Parathyroid adenoma (tissue), 2 donors: ENCODE data around the gene BLOC1S5.

ENCODE experiments used
- H2AFZ ChIP-seq: fragments of 300-600 bp; sonication (generic); one replicate; pipeline ENCODE4 v1.7.0; 2017; ENCODE audit warnings: antibody characterized with exemption, mild to moderate bottlenecking
- H3K27ac ChIP-seq: fragments of 300-600 bp; sonication (generic); one replicate; pipeline ENCODE4 v1.7.0; 2017
- H3K27me3 ChIP-seq: fragments of 300-600 bp; sonication (generic); one replicate; pipeline ENCODE4 v1.7.0; 2017; ENCODE audit warnings: low read length; ENCODE audit not compliant: control insufficient read depth, insufficient read depth
- H3K36me3 ChIP-seq: fragments of 300-600 bp; sonication (generic); one replicate; pipeline ENCODE4 v1.7.0; 2017; ENCODE audit warnings: low read length; ENCODE audit not compliant: control insufficient read depth, insufficient read depth
- H3K4me1 ChIP-seq: fragments of 300-600 bp; sonication (generic); one replicate; pipeline ENCODE4 v1.7.0; 2017; ENCODE audit warnings: control low read depth
- H3K4me2 ChIP-seq: fragments of 300-600 bp; sonication (generic); one replicate; pipeline ENCODE4 v1.7.0; 2017; ENCODE audit warnings: low read length
- H3K4me3 ChIP-seq: fragments of 300-600 bp; sonication (generic); one replicate; pipeline ENCODE4 v1.7.0; 2017; ENCODE audit warnings: low read depth, low read length
- H3K79me2 ChIP-seq: fragments of 300-600 bp; sonication (generic); one replicate; pipeline ENCODE4 v1.7.0; 2017; ENCODE audit warnings: control low read depth
- H3K9ac ChIP-seq: fragments of 300-600 bp; sonication (generic); one replicate; pipeline ENCODE4 v1.7.0; 2017; ENCODE audit warnings: mild to moderate bottlenecking
- H3K9me3 ChIP-seq: fragments of 300-600 bp; sonication (generic); one replicate; pipeline ENCODE4 v1.7.0; 2017; ENCODE audit warnings: low read length; ENCODE audit not compliant: control insufficient read depth
- TF ChIP-seq, protein P1 (sequence below): fragments of 300-600 bp; sonication (generic); IDR thresholded peaks from one replicate; pipeline ENCODE4 v1.7.0; 2017; ENCODE audit warnings: antibody characterized with exemption, mild to moderate bottlenecking
- donor health status: primary hyperparathyroidism.

The BLOC1S5 gene

DNA sequence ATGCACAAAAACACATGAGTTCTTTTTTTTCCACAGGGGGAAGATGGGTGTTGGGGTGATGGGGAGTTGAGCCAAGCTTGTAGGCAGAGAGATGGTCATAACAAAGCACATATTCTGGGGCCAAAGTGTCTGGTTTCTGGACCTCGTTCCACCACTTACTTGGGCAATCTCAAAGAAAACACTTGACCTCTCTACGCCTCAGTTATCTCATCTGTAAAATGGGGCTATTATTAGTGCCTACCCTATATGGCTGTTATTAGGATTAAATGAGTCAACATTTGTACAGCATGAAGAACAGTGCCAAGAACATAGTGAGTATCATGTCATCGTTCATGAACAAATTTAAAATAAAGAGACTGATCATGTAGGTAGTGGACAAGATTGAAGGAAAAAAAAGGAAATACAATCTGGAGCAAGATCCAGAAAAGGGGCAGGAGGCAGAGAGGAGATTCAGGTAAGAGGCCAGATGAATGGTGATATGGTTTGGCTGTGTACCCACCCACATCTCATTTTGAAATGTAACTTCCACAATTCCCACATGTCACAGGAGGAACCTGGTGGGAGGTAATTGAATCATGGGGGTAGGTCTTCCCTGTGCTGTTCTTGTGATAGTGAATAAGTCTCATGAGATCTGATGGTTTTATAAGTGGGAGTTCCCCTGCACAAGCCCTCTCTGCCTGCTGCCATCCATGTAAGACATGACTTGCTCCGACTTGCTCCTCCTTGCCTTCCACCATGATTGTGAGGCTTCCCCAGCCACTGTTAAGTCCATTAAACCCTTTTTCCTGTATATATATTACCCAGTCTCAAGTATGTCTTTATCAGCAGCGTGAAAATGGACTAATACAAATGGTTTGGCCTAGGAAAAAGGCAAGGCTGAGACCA is 23.9 kb upstream of the BLOC1S5 start:
- H3K9ac ChIP-seq = no peak overlapping the region
- H2AFZ ChIP-seq = no peak overlapping the region
- H3K4me1 ChIP-seq = peaks cover 8% of the 10 kb centered on the region
- TF ChIP-seq, protein P1, sequence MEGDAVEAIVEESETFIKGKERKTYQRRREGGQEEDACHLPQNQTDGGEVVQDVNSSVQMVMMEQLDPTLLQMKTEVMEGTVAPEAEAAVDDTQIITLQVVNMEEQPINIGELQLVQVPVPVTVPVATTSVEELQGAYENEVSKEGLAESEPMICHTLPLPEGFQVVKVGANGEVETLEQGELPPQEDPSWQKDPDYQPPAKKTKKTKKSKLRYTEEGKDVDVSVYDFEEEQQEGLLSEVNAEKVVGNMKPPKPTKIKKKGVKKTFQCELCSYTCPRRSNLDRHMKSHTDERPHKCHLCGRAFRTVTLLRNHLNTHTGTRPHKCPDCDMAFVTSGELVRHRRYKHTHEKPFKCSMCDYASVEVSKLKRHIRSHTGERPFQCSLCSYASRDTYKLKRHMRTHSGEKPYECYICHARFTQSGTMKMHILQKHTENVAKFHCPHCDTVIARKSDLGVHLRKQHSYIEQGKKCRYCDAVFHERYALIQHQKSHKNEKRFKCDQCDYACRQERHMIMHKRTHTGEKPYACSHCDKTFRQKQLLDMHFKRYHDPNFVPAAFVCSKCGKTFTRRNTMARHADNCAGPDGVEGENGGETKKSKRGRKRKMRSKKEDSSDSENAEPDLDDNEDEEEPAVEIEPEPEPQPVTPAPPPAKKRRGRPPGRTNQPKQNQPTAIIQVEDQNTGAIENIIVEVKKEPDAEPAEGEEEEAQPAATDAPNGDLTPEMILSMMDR = no peak
- no peaks in the 10 kb centered on the region for H3K36me3 ChIP-seq
- H3K79me2 ChIP-seq = no peaks in the 10 kb centered on the region
- no peaks in the 10 kb centered on the region for H3K27me3 ChIP-seq
- H3K4me2 ChIP-seq = no peak overlapping the region
- H3K9me3 ChIP-seq = no peaks in the 10 kb centered on the region
- H3K4me3 ChIP-seq = no peak overlapping the region
- no peak overlapping the region for H3K27ac ChIP-seq

DNA sequence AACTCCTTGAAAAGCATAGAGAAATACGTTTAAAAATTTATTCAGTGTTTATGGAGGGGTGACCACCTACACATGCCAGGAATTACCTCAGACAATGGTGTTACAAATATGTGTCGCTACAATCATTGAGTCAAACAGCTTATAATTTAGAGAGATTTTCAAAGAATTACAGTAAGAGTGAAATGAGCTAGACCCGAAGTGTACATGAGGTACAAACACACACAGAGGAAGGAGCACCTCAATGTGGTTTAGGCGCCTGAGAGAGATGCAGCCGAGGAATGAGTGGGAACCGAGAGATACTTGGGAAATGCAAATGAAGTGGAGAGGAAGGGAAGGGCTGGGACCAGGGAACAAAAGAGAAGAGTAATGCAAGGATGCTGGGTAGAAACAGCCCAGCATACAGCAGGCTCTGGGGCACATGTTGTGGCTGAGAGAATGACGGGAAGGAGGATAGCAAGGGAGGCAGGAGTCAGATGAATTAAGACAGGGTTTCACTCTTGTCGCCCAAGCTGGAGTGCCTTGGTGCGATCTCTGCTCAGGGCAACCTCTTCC is 22.6 kb upstream of the BLOC1S5 start:
- H3K27ac ChIP-seq = no peak overlapping the region
- no peaks in the 10 kb centered on the region for H3K36me3 ChIP-seq
- H2AFZ ChIP-seq = no peak overlapping the region
- H3K4me3 ChIP-seq = no peak overlapping the region
- no peaks in the 10 kb centered on the region for H3K27me3 ChIP-seq
- TF ChIP-seq, protein P1 = no peak
- no peak overlapping the region for H3K9ac ChIP-seq
- no peaks in the 10 kb centered on the region for H3K9me3 ChIP-seq
- H3K4me2 ChIP-seq = no peak overlapping the region
- peaks cover 15% of the 10 kb centered on the region for H3K4me1 ChIP-seq
- H3K79me2 ChIP-seq = no peaks in the 10 kb centered on the region

DNA sequence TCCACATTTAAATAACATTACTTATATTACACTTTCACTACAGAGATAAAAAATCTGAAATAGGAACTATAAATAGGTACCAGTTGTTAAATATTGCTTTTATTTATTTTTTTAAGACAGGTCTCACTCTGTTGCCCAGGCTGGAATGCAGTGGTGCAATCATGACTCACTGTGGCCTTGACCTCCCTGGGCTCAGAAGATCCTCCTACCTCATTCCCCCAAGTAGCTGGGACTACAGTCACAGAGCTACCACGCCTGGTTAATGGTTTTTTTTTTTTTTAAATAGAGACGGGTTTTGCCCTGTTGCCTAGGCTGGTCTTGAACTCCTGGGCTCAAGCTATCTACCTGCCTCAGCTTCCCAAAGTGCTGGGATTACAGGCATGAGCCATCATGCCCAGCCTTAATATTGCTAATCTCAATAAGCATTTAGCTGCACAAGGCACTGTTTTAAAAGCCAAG is 20.9 kb upstream of the BLOC1S5 start:
- H3K4me2 ChIP-seq = no peak overlapping the region
- no peaks in the 10 kb centered on the region for H3K9me3 ChIP-seq
- TF ChIP-seq, protein P1 = no peak
- H3K9ac ChIP-seq = no peak overlapping the region
- H3K36me3 ChIP-seq = no peaks in the 10 kb centered on the region
- H3K79me2 ChIP-seq = no peaks in the 10 kb centered on the region
- no peak overlapping the region for H3K27ac ChIP-seq
- no peaks in the 10 kb centered on the region for H3K27me3 ChIP-seq
- H3K4me3 ChIP-seq = no peak overlapping the region
- no peak overlapping the region for H2AFZ ChIP-seq
- H3K4me1 ChIP-seq = peaks cover 15% of the 10 kb centered on the region

DNA sequence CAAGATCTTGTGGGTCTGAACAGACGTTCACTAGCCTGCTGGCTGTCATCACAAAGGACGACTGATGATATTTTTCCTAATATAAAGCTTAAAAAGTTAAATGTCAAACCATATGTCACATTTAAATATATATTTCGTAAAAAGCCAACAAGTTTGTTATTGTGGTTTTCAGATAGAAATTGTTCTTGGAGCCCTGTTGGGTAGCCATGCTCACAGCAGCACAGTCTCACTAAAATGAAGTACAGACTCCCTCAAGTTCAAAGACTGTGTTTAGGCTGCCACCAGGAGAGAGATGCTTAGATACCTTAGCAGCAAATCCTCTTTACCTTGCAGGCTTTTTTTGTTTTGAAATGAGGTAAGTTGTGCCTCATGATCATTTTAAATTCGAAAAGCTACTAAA is 20.4 kb upstream of the BLOC1S5 start:
- no peaks in the 10 kb centered on the region for H3K36me3 ChIP-seq
- peaks cover 15% of the 10 kb centered on the region for H3K4me1 ChIP-seq
- no peak overlapping the region for H2AFZ ChIP-seq
- no peak overlapping the region for H3K9ac ChIP-seq
- no peaks in the 10 kb centered on the region for H3K27me3 ChIP-seq
- H3K4me2 ChIP-seq = no peak overlapping the region
- H3K79me2 ChIP-seq = no peaks in the 10 kb centered on the region
- no peaks in the 10 kb centered on the region for H3K9me3 ChIP-seq
- no peak overlapping the region for H3K4me3 ChIP-seq
- TF ChIP-seq, protein P1 = no peak
- no peak overlapping the region for H3K27ac ChIP-seq
